Endodermal cell (in vitro differentiated cells): Measurements from ENCODE around the gene KCNIP4. TPM values are rescaled to one million over a fixed set of nuclear protein-coding genes. Genes with fewer than 3 reads are reported as not detected.
A peak's percentile ranks its signal among the peaks of the same experiment; 100 is the strongest.

ENCODE experiments used
- DNase-seq: peaks from one replicate; pipeline ENCODE4 v3.0.0-alpha.2; 2017
- H3K27ac ChIP-seq: 2 replicates; pipeline ENCODE4 v1.5.1; 2013; ENCODE audit warnings: mild to moderate bottlenecking, low read depth, low read length, moderate library complexity
- H3K27me3 ChIP-seq: 2 replicates; pipeline ENCODE4 v1.6.1; 2013; ENCODE audit warnings: mild to moderate bottlenecking, low read length, moderate library complexity; ENCODE audit not compliant: insufficient read depth, control insufficient read depth, poor library complexity, severe bottlenecking
- H3K36me3 ChIP-seq: 2 replicates; pipeline ENCODE4 v1.7.0; 2013; ENCODE audit warnings: mild to moderate bottlenecking, low read length, moderate library complexity; ENCODE audit not compliant: control insufficient read depth, insufficient read depth
- H3K4me1 ChIP-seq: one replicate; pipeline ENCODE4 v1.7.0; 2013; ENCODE audit warnings: low read length; ENCODE audit not compliant: control insufficient read depth, insufficient read depth
- H3K4me3 ChIP-seq: 2 replicates; pipeline ENCODE4 v1.5.1; 2013; ENCODE audit warnings: mild to moderate bottlenecking, low read length, moderate library complexity
- H3K9ac ChIP-seq: 2 replicates; pipeline ENCODE4 v1.6.1; 2013; ENCODE audit warnings: mild to moderate bottlenecking, low read length, moderate library complexity; ENCODE audit not compliant: poor library complexity, severe bottlenecking; ENCODE audit errors: extremely low read depth
- H3K9me3 ChIP-seq: 2 replicates; pipeline ENCODE4 v1.6.1; 2013; ENCODE audit warnings: mild to moderate bottlenecking, low read length, moderate library complexity; ENCODE audit not compliant: control insufficient read depth
- H3K27ac Mint-ChIP-seq: 2 replicates; pipeline ENCODE4 v1.8.0; 2020; ENCODE audit warnings: mixed read lengths
- H3K27me3 Mint-ChIP-seq: 2 replicates; pipeline ENCODE4 v1.8.0; 2021; ENCODE audit warnings: mild to moderate bottlenecking, mixed read lengths; ENCODE audit not compliant: insufficient read depth
- H3K36me3 Mint-ChIP-seq: 2 replicates; pipeline ENCODE4 v1.8.0; 2020; ENCODE audit warnings: low read depth, mixed read lengths
- H3K4me1 Mint-ChIP-seq: 2 replicates; pipeline ENCODE4 v1.8.0; 2020; ENCODE audit warnings: mixed read lengths
- H3K4me3 Mint-ChIP-seq: 2 replicates; pipeline ENCODE4 v1.8.0; 2020; ENCODE audit warnings: mild to moderate bottlenecking, moderate library complexity, mixed read lengths
- H3K9me3 Mint-ChIP-seq: 2 replicates; pipeline ENCODE4 v1.8.0; 2020; ENCODE audit warnings: mild to moderate bottlenecking, mixed read lengths
- CTCF ChIP-seq: fragments of 200-600 bp; sonication (generic); conservative IDR thresholded peaks from 2 replicates; pipeline ENCODE4 v1.5.0; 2021; ENCODE audit warnings: antibody characterized with exemption, mild to moderate bottlenecking
- WGBS, 2 experiments: methylation state at CpG; one replicate each; pipeline versions ENCODE4 v1.1.5 to v1.1.7; 2013; ENCODE audit warnings: missing lambda C conversion rate in 2 of 2, mixed read lengths in 1 of 2; ENCODE audit not compliant: insufficient coverage in 1 of 2, insufficient read length in 1 of 2; 5-methylcytosine and 5-hydroxymethylcytosine counted together
- total RNA-seq, 2 donors: library from RNA; stranded (reverse); fragmentation: NEBNext Ultra II Directional in 1 of 2; extraction: Animal tissue kit (Norgen Biotek cat#: 25700) in 1 of 2; gene quantifications; 2 replicates in 1 of 2; 3 replicates in 1 of 2; pipeline ENCODE4 v1.2.1, GENCODE V29; 2021

The KCNIP4 gene
- total RNA-seq, 2 donors from 2014 or later: not detected

GRCh38 chr4:21410372-21410771, 538.2 kb downstream of the KCNIP4 start:
- Histone ChIP-seq H3K27ac (no peak overlapping the region), H3K9ac (no peak overlapping the region), H3K4me1 (no peaks in the 10 kb centered on the region), H3K4me3 (no peak overlapping the region), H3K36me3 (no peaks in the 10 kb centered on the region), H3K9me3 (no peaks in the 10 kb centered on the region), H3K27me3 (no peaks in the 10 kb centered on the region)
- Mint-ChIP-seq H3K9me3 (no peaks in the 10 kb centered on the region), H3K4me3 (no peak overlapping the region), H3K36me3 (no peaks in the 10 kb centered on the region), H3K27me3 (no peaks in the 10 kb centered on the region), H3K27ac (no peak overlapping the region), H3K4me1 (peaks cover 1% of the 10 kb centered on the region)
- peak; percentile 55 for DNase-seq
- WGBS, 2 experiments: 94 to 95% methylated on average over 4 of the region's 4 CpGs
- peak; percentile 42 for TF ChIP-seq CTCF

GRCh38 chr4:21387683-21388082, 560.9 kb downstream of the KCNIP4 start:
- Histone ChIP-seq H3K4me3 (no peak overlapping the region), H3K4me1 (peaks cover 3% of the 10 kb centered on the region), H3K9me3 (peaks cover 6% of the 10 kb centered on the region), H3K27ac (no peak overlapping the region), H3K9ac (no peak overlapping the region), H3K27me3 (no peaks in the 10 kb centered on the region), H3K36me3 (no peaks in the 10 kb centered on the region)
- Mint-ChIP-seq H3K36me3 (no peaks in the 10 kb centered on the region), H3K4me3 (no peak overlapping the region), H3K27ac (no peak overlapping the region), H3K4me1 (peaks cover 8% of the 10 kb centered on the region), H3K9me3 (peaks cover 3% of the 10 kb centered on the region), H3K27me3 (no peaks in the 10 kb centered on the region)
- no peak for DNase-seq
- WGBS, 2 experiments: 29 to 69% methylated on average over 1 to 3 of the region's 4 CpGs
- no peak for TF ChIP-seq CTCF

GRCh38 chr4:21386166-21386780, 562.3 kb downstream of the KCNIP4 start:
- Mint-ChIP-seq H3K9me3 (peaks cover 3% of the 10 kb centered on the region), H3K4me3 (no peak overlapping the region), H3K27me3 (no peaks in the 10 kb centered on the region), H3K4me1 (peaks cover 10% of the 10 kb centered on the region), H3K27ac (no peak overlapping the region), H3K36me3 (no peaks in the 10 kb centered on the region)
- H3K4me3 ChIP-seq: no peak overlapping the region
- H3K4me1 ChIP-seq: peaks cover 3% of the 10 kb centered on the region
- H3K36me3 ChIP-seq: no peaks in the 10 kb centered on the region
- peaks cover 11% of the 10 kb centered on the region for H3K9me3 ChIP-seq
- DNase-seq: no peak
- TF ChIP-seq CTCF: no peak
- no peaks in the 10 kb centered on the region for H3K27me3 ChIP-seq
- no peak overlapping the region for H3K27ac ChIP-seq
- H3K9ac ChIP-seq: no peak overlapping the region
- WGBS, 2 experiments: 92% methylated on average over 3 of the region's 3 CpGs; no CpG with 5 or more reads in 1 of the 2 experiments
